Osteoblast (primary cell): ENCODE data around the gene KLF15. TPM values are rescaled to one million over a fixed set of nuclear protein-coding genes. Genes with fewer than 3 reads are reported as not detected.

ENCODE experiments used
- DNase-seq: peaks from one replicate; pipeline ENCODE4 v3.0.0; 2011; ENCODE audit warnings: low spot score, mixed read lengths; ENCODE audit not compliant: insufficient read length; ENCODE audit errors: missing footprints
- H2AFZ ChIP-seq: 2 replicates; pipeline ENCODE4 v1.6.0; 2011; ENCODE audit warnings: mild to moderate bottlenecking, low read length
- H3K27ac ChIP-seq: 2 replicates; pipeline ENCODE4 v1.5.1; 2011; ENCODE audit warnings: mild to moderate bottlenecking, low read depth, low read length, moderate library complexity
- H3K27me3 ChIP-seq: 2 replicates; pipeline ENCODE4 v1.6.0; 2012; ENCODE audit warnings: mild to moderate bottlenecking, control low read depth, inconsistent platforms, low read length, moderate library complexity; ENCODE audit not compliant: insufficient read depth
- H3K36me3 ChIP-seq: 2 replicates; pipeline ENCODE4 v1.5.1; 2011; ENCODE audit warnings: mild to moderate bottlenecking, low read length, control low read depth, moderate library complexity; ENCODE audit not compliant: insufficient read depth
- H3K4me1 ChIP-seq: 2 replicates; pipeline ENCODE4 v1.5.1; 2011; ENCODE audit warnings: mild to moderate bottlenecking, low read length, control low read depth, moderate library complexity; ENCODE audit not compliant: insufficient read depth
- H3K4me2 ChIP-seq: 2 replicates; pipeline ENCODE4 v1.6.0; 2011; ENCODE audit warnings: mild to moderate bottlenecking, low read length; ENCODE audit not compliant: insufficient read depth
- H3K4me3 ChIP-seq: fragments of 200-600 bp; sonication (generic); 3 replicates; pipeline ENCODE4 v1.5.1; 2012; ENCODE audit warnings: mild to moderate bottlenecking, low read length, inconsistent platforms; ENCODE audit not compliant: insufficient read depth
- H3K79me2 ChIP-seq: 2 replicates; pipeline ENCODE4 v1.6.0; 2012; ENCODE audit warnings: mild to moderate bottlenecking, low read length, control low read depth, inconsistent platforms; ENCODE audit not compliant: insufficient read depth
- H3K9me3 ChIP-seq: 2 replicates; pipeline ENCODE4 v1.5.1; 2011; ENCODE audit warnings: low read depth, low read length, control low read depth
- H4K20me1 ChIP-seq: 2 replicates; pipeline ENCODE4 v1.6.0; 2012; ENCODE audit warnings: mild to moderate bottlenecking, low read length, control low read depth; ENCODE audit not compliant: insufficient read depth
- CTCF ChIP-seq: IDR thresholded peaks from 2 replicates; pipeline ENCODE4 v1.5.1; 2011; ENCODE audit warnings: mild to moderate bottlenecking, low read depth, low read length, moderate library complexity; ENCODE audit errors: extremely low read depth
- total RNA-seq: library from RNA; depleted of rRNA; stranded (reverse); fragments of >200 nt; gene quantifications from 2 replicates; pipeline ENCODE4 v1.2.3, GENCODE V29; 2012

KLF15 gene
- total RNA-seq, 1 donor = 4.3 TPM

DNA sequence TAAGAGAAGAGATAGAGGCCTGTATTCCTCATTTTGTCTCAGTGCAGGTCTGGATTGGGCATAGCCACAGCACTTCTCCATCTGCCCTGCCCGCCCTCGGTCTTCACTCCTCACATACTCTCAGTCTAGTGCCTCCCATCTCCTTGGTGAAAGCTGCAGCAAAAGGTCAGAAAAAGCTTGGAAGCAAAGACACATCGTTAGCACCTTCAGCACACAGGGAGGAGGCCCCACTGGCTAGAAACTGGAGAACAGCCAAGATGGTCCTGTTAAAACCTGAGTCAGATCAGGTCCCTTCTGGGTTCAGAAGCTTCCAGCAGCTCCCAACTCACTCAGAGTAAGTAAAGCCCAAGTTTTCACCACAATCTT is 1.6 kb upstream of the KLF15 start:
- no peaks in the 10 kb centered on the region for H4K20me1 ChIP-seq

GRCh38 chr3:126358038-126358815 is 1.0 kb upstream of the KLF15 start:
- Histone ChIP-seq H3K9me3 (peaks cover 12% of the 10 kb centered on the region), H3K79me2 (no peaks in the 10 kb centered on the region), H3K4me2 (peak overlapping the region; percentile 92), H3K4me3 (peak overlapping the region; percentile 72), H3K27me3 (peaks cover 39% of the 10 kb centered on the region), H2AFZ (no peak overlapping the region), H3K36me3 (no peaks in the 10 kb centered on the region), H3K27ac (no peak overlapping the region), H4K20me1 (no peaks in the 10 kb centered on the region), H3K4me1 (peaks cover 19% of the 10 kb centered on the region)
- DNase-seq = peak; percentile 55
- no peak for TF ChIP-seq CTCF

More for the DNA sequence above, 1.6 kb upstream of the KLF15 start:
- no peak overlapping the region for H3K27ac ChIP-seq
- no peaks in the 10 kb centered on the region for H3K36me3 ChIP-seq
- H3K79me2 ChIP-seq = no peaks in the 10 kb centered on the region
- peaks cover 19% of the 10 kb centered on the region for H3K4me1 ChIP-seq
- DNase-seq = peak; percentile 65
- TF ChIP-seq CTCF = no peak
- H3K27me3 ChIP-seq = peaks cover 41% of the 10 kb centered on the region
- H2AFZ ChIP-seq = no peak overlapping the region
- no peak overlapping the region for H3K4me2 ChIP-seq
- H3K9me3 ChIP-seq = peaks cover 12% of the 10 kb centered on the region
- no peak overlapping the region for H3K4me3 ChIP-seq

DNA sequence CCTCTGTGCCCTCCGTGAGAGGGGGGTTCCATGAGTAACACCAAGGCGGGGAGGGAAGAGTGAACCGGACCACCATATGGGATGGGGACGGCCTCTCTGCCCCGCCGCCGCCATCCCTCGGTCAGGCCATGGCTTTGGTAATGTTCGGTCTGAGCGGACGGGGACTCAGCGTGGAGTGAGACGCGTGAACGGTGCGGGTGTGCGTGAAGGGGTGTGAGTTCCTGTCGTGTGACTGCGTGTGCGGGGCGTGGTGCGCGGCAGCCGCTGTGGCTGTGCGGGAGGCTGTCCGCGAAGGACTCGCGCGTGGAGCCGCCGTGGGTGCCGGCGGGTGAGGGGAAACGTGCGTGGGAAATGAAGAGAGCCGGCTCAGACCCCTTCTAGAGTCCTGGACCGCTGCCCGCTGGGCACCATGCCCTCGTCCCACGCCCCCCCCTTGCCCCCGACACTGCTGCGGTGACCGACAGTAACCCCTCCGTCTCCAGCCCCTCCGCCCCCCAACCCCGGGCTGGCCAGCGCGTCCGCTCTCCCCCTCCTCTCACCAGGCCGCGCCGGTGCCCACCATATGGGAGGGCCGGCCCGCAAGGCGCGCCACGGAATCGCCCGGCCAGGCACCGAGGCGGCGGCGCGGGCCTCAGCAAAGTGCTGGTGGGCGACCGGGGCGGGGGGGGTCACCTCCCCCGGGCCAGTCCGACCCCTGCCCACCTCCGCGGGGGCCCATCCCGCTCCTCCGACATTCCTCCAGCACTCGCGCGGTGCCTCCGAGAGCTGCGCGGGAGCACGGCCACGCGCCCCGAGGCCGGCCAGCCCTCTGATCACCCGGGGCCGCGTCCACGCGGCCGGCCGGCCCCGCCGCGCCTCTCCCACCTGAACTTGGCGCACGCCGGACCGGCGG is 589 bp downstream of the KLF15 start:
- Histone ChIP-seq H3K27ac (no peak overlapping the region), H3K9me3 (peaks cover 12% of the 10 kb centered on the region), H3K27me3 (peaks cover 26% of the 10 kb centered on the region), H3K4me3 (peak overlapping the region; percentile 70), H4K20me1 (no peaks in the 10 kb centered on the region), H3K79me2 (no peaks in the 10 kb centered on the region), H3K36me3 (no peaks in the 10 kb centered on the region), H3K4me2 (peak overlapping the region; percentile 92), H2AFZ (peak overlapping the region; percentile 72), H3K4me1 (peaks cover 19% of the 10 kb centered on the region)
- no peak for TF ChIP-seq CTCF
- DNase-seq = peak; percentile 93
